HEK293 (cell line): ENCODE measurements around the gene MPO.

ENCODE experiments used
- CTCF ChIA-PET: fragments of 350-600 bp; formaldehyde crosslinking; extraction: SDS; loops from one replicate; lab custom pipeline; 2021; ENCODE audit warnings: antibody characterized with exemption; lab: Yijun Ruan, JAX
- POLR2A ChIA-PET: fragments of 300-600 bp; formaldehyde crosslinking; extraction: SDS; loops from one replicate; lab custom pipeline; 2020; ENCODE audit warnings: antibody characterized with exemption, inconsistent platforms; lab: Yijun Ruan, JAX
- H3K27ac ChIP-seq: fragments of 200-500 bp; sonication (Bioruptor generic); 2 replicates; pipeline ENCODE4 v1.5.1; 2014; ENCODE audit warnings: low read depth, low read length, control low read depth, inconsistent platforms; ENCODE audit errors: extremely low read depth
- H3K36me3 ChIP-seq, 2 experiments: fragments of 200-500 bp in 1 of 2; sonication (Bioruptor generic) in 1 of 2; 1 replicate in 1 of 2; 2 replicates in 1 of 2; pipeline ENCODE4 v1.5.1; 2014 to 2017; ENCODE audit warnings: inconsistent platforms in 2 of 2, low read length in 2 of 2; ENCODE audit not compliant: control insufficient read depth in 2 of 2, insufficient read depth in 1 of 2
- H3K4me1 ChIP-seq: fragments of 200-500 bp; sonication (Bioruptor generic); 2 replicates; pipeline ENCODE4 v1.5.1; 2014; ENCODE audit warnings: mild to moderate bottlenecking, low read length, inconsistent platforms; ENCODE audit not compliant: control insufficient read depth, insufficient read depth
- H3K4me3 ChIP-seq: 2 replicates; pipeline ENCODE4 v1.5.1; 2011; ENCODE audit warnings: low read depth, mild to moderate bottlenecking, control low read depth, low read length, moderate library complexity
- H3K9me3 ChIP-seq: fragments of 200-500 bp; sonication (Bioruptor generic); 2 replicates; pipeline ENCODE4 v1.5.1; 2014; ENCODE audit warnings: low read depth, low read length, inconsistent platforms; ENCODE audit not compliant: control insufficient read depth, insufficient read depth
- EGR2 ChIP-seq: fragments of 450-650 bp; formaldehyde crosslinking; IDR thresholded peaks from 2 replicates; pipeline ENCODE4 v1.5.1; 2016; ENCODE audit warnings: low read depth, missing biosample characterization, missing genetic modification characterization
- HOXC10 ChIP-seq: sonication (generic); formaldehyde crosslinking; IDR thresholded peaks from 2 replicates; pipeline ENCODE4 v1.8.1; 2023; ENCODE audit warnings: mild to moderate bottlenecking, missing genetic modification reagents
- YY1 ChIP-seq: fragments of 450-650 bp; formaldehyde crosslinking; IDR thresholded peaks from 2 replicates; pipeline ENCODE4 v1.5.1; 2018; ENCODE audit warnings: missing biosample characterization, missing genetic modification characterization
- ZFHX2 ChIP-seq: fragments of 450-650 bp; formaldehyde crosslinking; conservative IDR thresholded peaks from 2 replicates; pipeline ENCODE4 v1.5.1; 2016; ENCODE audit warnings: missing biosample characterization, missing genetic modification characterization
- ZIC2 ChIP-seq: fragments of 450-650 bp; formaldehyde crosslinking; IDR thresholded peaks from 2 replicates; pipeline ENCODE4 v1.5.1; 2016; ENCODE audit warnings: missing biosample characterization, missing genetic modification characterization
- ZNF18 ChIP-seq: fragments of 450-650 bp; formaldehyde crosslinking; IDR thresholded peaks from 2 replicates; pipeline ENCODE4 v1.5.1; 2016; ENCODE audit warnings: missing biosample characterization, missing genetic modification characterization
- ZNF211 ChIP-seq: fragments of 450-650 bp; formaldehyde crosslinking; IDR thresholded peaks from 2 replicates; pipeline ENCODE4 v1.5.1; 2016; ENCODE audit warnings: low read depth, missing biosample characterization, missing genetic modification characterization
- ZNF350 ChIP-seq: fragments of 450-650 bp; formaldehyde crosslinking; IDR thresholded peaks from 2 replicates; pipeline ENCODE4 v1.5.0; 2017; ENCODE audit warnings: missing biosample characterization, mild to moderate bottlenecking, missing genetic modification characterization
- ZNF404 ChIP-seq: fragments of 450-650 bp; formaldehyde crosslinking; IDR thresholded peaks from 2 replicates; pipeline ENCODE4 v1.5.1; 2017; ENCODE audit warnings: missing biosample characterization, missing genetic modification characterization
- ZNF449 ChIP-seq: fragments of 450-650 bp; formaldehyde crosslinking; IDR thresholded peaks from 2 replicates; pipeline ENCODE4 v1.5.1; 2017; ENCODE audit warnings: missing biosample characterization, mild to moderate bottlenecking, missing genetic modification characterization, moderate library complexity
- ZNF513 ChIP-seq: fragments of 450-650 bp; IDR thresholded peaks from 2 replicates; pipeline ENCODE4 v1.5.1; 2018; ENCODE audit warnings: missing biosample characterization, missing genetic modification characterization
- ZNF555 ChIP-seq: fragments of 450-650 bp; formaldehyde crosslinking; conservative IDR thresholded peaks from 2 replicates; pipeline ENCODE4 v1.5.1; 2017; ENCODE audit warnings: missing biosample characterization, mild to moderate bottlenecking, missing genetic modification characterization, inconsistent platforms
- ZNF596 ChIP-seq: fragments of 450-650 bp; IDR thresholded peaks from 2 replicates; pipeline ENCODE4 v1.5.0; 2018; ENCODE audit warnings: missing biosample characterization, mild to moderate bottlenecking, missing genetic modification characterization, moderate library complexity

MPO gene

DNA sequence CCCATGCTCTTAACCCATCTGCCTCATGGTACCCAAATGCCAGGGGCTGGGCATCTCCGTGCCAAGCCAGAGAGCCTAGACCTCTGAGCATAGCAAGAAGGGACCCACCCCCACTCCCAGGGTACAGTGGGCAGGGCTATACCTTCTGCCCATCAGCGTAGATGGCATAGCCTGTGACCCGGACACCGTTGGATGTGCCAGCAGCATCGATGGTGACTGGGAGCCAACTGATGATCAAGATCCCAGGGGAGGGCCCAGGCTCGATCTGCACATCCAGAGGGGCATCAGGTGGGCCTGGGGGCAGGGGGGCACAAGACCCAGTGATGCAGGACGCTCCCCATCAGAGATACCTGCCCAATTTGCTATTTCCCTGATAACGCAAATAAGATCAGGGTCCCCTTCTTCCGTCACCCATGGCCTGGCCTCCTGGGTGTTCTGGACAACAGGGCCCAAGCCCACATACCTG, 30.7 kb upstream of the MPO start (continued):
- no peak for TF ChIP-seq ZNF18 (tag by site-specific recombination)

- TF ChIP-seq EGR2 (tag by site-specific recombination): 0 out of 2 replicates have a peak, but pooled peaks have one; percentile 30
- no peak for TF ChIP-seq ZNF555
- H3K36me3 ChIP-seq: no peaks in the 10 kb centered on the region
- CTCF ChIA-PET: no interaction called here
- H3K4me3 ChIP-seq: no peak overlapping the region
- POLR2A ChIA-PET: no interaction called here
- H3K27ac ChIP-seq: no peak overlapping the region
- peaks cover 4% of the 10 kb centered on the region; the same call in 1 of the 2 replicates for H3K4me1 ChIP-seq
- no peaks in the 10 kb centered on the region for H3K9me3 ChIP-seq
Measured at GRCh38 chr17:58310511-58311428, 30.0 kb upstream of the MPO start.

DNA sequence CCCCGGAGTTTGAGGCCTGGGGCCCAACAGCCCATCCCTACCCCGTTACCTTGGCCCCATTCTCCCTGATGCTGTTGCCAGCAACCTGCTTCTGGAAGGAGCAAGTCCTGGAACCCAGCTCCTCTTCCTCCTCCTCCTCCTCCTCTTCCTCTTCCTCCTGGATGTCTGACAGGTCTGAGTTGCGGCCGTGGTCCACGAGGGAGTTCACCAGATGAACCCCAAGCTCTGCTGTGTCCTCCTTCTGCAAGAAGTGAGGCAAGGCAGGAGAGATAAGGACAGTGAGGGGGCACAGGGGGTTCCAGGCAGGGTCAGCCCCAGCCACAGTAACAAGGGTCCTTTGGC, 29.2 kb upstream of the MPO start:
- ChIA-PET POLR2A (no interaction called here), CTCF (interaction anchor here (0.9 to 1.5 kb wide), 2 partner anchors 7 to 137 kb away, joined by 3 to 7 read pairs; no protein-coding TSS in a partner anchor)
- TF ChIP-seq YY1 (tag by site-specific recombination) (no peak), ZNF513 (tag by site-specific recombination) (peak; percentile 82), HOXC10 (CRISPR knock-in tag) (no peak), ZNF211 (tag by site-specific recombination) (no peak)
- peaks cover 4% of the 10 kb centered on the region; the same call in 1 of the 2 replicates for H3K4me1 ChIP-seq
- no peak overlapping the region for H3K27ac ChIP-seq
- no peaks in the 10 kb centered on the region for H3K36me3 ChIP-seq
- no peaks in the 10 kb centered on the region for H3K9me3 ChIP-seq
- no peak overlapping the region for H3K4me3 ChIP-seq

DNA sequence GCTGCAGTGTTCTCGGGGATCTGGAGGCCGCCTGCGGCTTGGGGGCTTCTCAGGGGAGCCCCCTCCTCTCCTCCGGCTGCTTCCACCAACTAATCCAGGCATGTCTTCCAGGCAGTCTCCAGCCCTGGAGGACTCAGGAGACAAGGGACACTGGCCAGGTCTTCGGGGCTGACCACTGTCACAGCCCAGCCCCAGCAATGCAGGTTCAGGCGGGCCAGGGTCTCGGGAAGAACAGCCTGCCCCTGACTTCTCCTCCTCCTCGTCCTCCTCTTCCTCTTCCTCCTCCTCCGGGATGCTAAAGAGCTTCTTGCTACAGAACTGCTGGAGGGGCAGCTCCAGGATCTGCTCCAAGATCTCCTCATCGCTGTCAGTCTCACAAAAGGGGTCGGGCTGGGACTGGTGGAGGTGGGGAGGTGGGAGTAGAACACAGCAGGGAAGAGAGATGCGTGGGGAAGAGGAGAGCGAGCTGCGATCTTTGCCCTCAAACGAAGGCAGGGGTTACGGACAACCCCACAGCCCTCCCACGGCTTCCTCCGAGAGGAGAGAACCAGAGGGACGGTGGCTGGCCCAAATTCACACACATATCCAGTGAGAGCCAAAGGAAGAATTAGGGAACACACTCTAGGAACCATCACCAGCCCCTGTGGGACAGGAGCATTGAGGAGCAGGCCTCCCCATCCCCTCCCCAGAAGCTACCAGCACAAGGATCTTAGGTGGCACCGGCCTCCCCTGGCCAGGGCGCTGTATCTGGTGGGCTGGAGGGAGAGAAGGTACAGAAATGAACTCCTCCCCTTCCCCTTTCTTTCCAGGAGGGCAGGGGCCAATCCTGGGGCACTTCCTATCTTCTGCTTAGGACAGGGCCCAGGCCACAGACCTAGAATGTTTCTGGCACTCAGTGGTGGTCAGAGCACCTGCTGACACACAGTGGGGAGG, 28.5 kb upstream of the MPO start:
- Histone ChIP-seq H3K9me3 (no peaks in the 10 kb centered on the region), H3K36me3 (no peaks in the 10 kb centered on the region), H3K27ac (no peak overlapping the region), H3K4me3 (no peak overlapping the region), H3K4me1 (peaks cover 4% of the 10 kb centered on the region; the same call in 1 of the 2 replicates)
- CTCF ChIA-PET: interaction anchor here (0.5 to 1.6 kb wide), 10 partner anchors 8 to 409 kb away, joined by 3 to 7 read pairs (median 4); no protein-coding TSS in a partner anchor
- no peak for TF ChIP-seq ZNF404 (tag by site-specific recombination)
- TF ChIP-seq EGR2 (tag by site-specific recombination): peak; percentile 90
- TF ChIP-seq ZIC2 (tag by site-specific recombination): peak; percentile 47
- TF ChIP-seq ZNF596 (tag by site-specific recombination): no peak
- TF ChIP-seq ZNF449 (tag by site-specific recombination): no peak
- peak; percentile 74 for TF ChIP-seq ZFHX2
- TF ChIP-seq ZNF350 (tag by site-specific recombination): no peak
- 0 out of 2 replicates have a peak, but pooled peaks have one; percentile 50 for TF ChIP-seq ZNF513 (tag by site-specific recombination)
- POLR2A ChIA-PET: interaction anchor here (1.0 kb wide), 1 partner anchor 8 kb away, joined by 3 read pairs; no protein-coding TSS in a partner anchor
